Neural progenitor cell (in vitro differentiated cells): Measurements from ENCODE around the gene WWTR1.

ENCODE experiments used
- CTCF ChIP-seq: fragments of 200-600 bp; sonication (generic); IDR thresholded peaks from 2 replicates; pipeline ENCODE4 v1.5.1; 2017; ENCODE audit warnings: antibody characterized with exemption, mild to moderate bottlenecking
- EZH2 ChIP-seq: fragments of 200-600 bp; sonication (generic); IDR thresholded peaks from 2 replicates; pipeline ENCODE4 v1.6.1; 2017; ENCODE audit warnings: antibody characterized with exemption, mild to moderate bottlenecking, moderate library complexity
- EZH2phosphoT487 ChIP-seq: fragments of 200-600 bp; sonication (generic); IDR thresholded peaks from 2 replicates; pipeline ENCODE4 v1.6.1; 2017; ENCODE audit warnings: antibody characterized with exemption

GRCh38 chr3:149673393-149673792 lies 15.6 kb upstream of the WWTR1 start:
- TF ChIP-seq CTCF (no peak), EZH2phosphoT487 (no peak), EZH2 (no peak)
